H1 (cell line): ENCODE data around the gene GNGT2. TPM values are rescaled to one million over a fixed set of nuclear protein-coding genes. Genes with fewer than 3 reads are reported as not detected.

Experiments
- HDAC2 ChIP-seq, 2 experiments: fragments of 300-600 bp in 1 of 2; sonication (generic) in 1 of 2; IDR thresholded peaks; 2 replicates each; pipeline ENCODE4 v1.6.1; 2011 to 2012; ENCODE audit warnings: low read depth in 2 of 2, low read length in 2 of 2, mild to moderate bottlenecking in 2 of 2, moderate library complexity in 2 of 2, borderline replicate concordance in 1 of 2, inconsistent platforms in 1 of 2
- HDAC6 ChIP-seq: IDR thresholded peaks from one replicate; pipeline ENCODE4 v1.7.1; 2012; ENCODE audit warnings: low read depth, mild to moderate bottlenecking, inconsistent platforms, low read length, moderate library complexity
- SIN3A ChIP-seq, 2 experiments: IDR thresholded peaks in 1 of 2; conservative IDR thresholded peaks in 1 of 2; 2 replicates each; pipeline ENCODE4 v1.6.1; 2011 to 2012; ENCODE audit warnings: low read length in 2 of 2, improper control_type of control experiment in 1 of 2, low read depth in 1 of 2, mild to moderate bottlenecking in 1 of 2
- polyA plus RNA-seq, 7 experiments: library from polyadenylated mRNA; depleted of rRNA in 3 of 7; stranded (reverse) in 5 of 7; unstranded in 2 of 7; fragments of >200 nt in 5 of 7; fragments of 200-250 nt in 2 of 7; gene quantifications; 1 replicate in 5 of 7; 2 replicates in 1 of 7; 4 replicates in 1 of 7; pipeline versions ENCODE4 v1.2.1 to v1.2.3, GENCODE V29; 2011 to 2013; ENCODE audit warnings: missing spikeins in 2 of 7, mixed read lengths in 2 of 7
- total RNA-seq: library from RNA; stranded (reverse); fragmentation: NEBNext Ultra II Directional; extraction: Animal tissue kit (Norgen Biotek cat#: 25700); gene quantifications from 2 replicates; pipeline ENCODE4 v1.2.1, GENCODE V29; 2021
- TF ChIP-seq, protein P1 (sequence below): fragments of 300-600 bp; sonication (generic); IDR thresholded peaks from 2 replicates; pipeline ENCODE4 v1.7.1; 2012; ENCODE audit warnings: low read length, moderate library complexity, mild to moderate bottlenecking, inconsistent platforms; ENCODE audit not compliant: insufficient replicate concordance

Gene GNGT2
- total and polyA plus RNA-seq, 2 of the 8 experiments (the other 6 are each of a cell fraction or from before 2014, with no cell fraction given): 1.3 to 1.4 TPM

DNA sequence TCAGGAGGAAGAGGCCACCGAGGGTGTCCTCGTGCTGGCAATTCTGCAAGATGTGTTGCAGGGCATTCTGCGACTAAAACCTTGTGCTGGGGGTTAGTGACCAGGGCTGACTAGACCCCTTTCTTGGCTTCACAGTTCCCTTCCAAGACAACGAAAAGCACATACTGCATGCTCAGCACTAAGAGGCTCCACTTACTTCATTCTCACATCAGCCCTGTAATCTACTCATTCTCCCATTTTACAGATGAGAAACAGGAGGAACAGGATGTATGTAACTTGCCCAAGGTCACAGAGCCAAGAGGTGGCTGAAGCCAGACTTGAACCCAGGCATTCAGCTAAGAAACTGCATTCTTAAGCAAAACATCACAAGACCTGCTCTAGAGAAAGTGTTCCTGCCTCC is 25.5 kb upstream of the GNGT2 start (continued):
- TF ChIP-seq, protein P1, sequence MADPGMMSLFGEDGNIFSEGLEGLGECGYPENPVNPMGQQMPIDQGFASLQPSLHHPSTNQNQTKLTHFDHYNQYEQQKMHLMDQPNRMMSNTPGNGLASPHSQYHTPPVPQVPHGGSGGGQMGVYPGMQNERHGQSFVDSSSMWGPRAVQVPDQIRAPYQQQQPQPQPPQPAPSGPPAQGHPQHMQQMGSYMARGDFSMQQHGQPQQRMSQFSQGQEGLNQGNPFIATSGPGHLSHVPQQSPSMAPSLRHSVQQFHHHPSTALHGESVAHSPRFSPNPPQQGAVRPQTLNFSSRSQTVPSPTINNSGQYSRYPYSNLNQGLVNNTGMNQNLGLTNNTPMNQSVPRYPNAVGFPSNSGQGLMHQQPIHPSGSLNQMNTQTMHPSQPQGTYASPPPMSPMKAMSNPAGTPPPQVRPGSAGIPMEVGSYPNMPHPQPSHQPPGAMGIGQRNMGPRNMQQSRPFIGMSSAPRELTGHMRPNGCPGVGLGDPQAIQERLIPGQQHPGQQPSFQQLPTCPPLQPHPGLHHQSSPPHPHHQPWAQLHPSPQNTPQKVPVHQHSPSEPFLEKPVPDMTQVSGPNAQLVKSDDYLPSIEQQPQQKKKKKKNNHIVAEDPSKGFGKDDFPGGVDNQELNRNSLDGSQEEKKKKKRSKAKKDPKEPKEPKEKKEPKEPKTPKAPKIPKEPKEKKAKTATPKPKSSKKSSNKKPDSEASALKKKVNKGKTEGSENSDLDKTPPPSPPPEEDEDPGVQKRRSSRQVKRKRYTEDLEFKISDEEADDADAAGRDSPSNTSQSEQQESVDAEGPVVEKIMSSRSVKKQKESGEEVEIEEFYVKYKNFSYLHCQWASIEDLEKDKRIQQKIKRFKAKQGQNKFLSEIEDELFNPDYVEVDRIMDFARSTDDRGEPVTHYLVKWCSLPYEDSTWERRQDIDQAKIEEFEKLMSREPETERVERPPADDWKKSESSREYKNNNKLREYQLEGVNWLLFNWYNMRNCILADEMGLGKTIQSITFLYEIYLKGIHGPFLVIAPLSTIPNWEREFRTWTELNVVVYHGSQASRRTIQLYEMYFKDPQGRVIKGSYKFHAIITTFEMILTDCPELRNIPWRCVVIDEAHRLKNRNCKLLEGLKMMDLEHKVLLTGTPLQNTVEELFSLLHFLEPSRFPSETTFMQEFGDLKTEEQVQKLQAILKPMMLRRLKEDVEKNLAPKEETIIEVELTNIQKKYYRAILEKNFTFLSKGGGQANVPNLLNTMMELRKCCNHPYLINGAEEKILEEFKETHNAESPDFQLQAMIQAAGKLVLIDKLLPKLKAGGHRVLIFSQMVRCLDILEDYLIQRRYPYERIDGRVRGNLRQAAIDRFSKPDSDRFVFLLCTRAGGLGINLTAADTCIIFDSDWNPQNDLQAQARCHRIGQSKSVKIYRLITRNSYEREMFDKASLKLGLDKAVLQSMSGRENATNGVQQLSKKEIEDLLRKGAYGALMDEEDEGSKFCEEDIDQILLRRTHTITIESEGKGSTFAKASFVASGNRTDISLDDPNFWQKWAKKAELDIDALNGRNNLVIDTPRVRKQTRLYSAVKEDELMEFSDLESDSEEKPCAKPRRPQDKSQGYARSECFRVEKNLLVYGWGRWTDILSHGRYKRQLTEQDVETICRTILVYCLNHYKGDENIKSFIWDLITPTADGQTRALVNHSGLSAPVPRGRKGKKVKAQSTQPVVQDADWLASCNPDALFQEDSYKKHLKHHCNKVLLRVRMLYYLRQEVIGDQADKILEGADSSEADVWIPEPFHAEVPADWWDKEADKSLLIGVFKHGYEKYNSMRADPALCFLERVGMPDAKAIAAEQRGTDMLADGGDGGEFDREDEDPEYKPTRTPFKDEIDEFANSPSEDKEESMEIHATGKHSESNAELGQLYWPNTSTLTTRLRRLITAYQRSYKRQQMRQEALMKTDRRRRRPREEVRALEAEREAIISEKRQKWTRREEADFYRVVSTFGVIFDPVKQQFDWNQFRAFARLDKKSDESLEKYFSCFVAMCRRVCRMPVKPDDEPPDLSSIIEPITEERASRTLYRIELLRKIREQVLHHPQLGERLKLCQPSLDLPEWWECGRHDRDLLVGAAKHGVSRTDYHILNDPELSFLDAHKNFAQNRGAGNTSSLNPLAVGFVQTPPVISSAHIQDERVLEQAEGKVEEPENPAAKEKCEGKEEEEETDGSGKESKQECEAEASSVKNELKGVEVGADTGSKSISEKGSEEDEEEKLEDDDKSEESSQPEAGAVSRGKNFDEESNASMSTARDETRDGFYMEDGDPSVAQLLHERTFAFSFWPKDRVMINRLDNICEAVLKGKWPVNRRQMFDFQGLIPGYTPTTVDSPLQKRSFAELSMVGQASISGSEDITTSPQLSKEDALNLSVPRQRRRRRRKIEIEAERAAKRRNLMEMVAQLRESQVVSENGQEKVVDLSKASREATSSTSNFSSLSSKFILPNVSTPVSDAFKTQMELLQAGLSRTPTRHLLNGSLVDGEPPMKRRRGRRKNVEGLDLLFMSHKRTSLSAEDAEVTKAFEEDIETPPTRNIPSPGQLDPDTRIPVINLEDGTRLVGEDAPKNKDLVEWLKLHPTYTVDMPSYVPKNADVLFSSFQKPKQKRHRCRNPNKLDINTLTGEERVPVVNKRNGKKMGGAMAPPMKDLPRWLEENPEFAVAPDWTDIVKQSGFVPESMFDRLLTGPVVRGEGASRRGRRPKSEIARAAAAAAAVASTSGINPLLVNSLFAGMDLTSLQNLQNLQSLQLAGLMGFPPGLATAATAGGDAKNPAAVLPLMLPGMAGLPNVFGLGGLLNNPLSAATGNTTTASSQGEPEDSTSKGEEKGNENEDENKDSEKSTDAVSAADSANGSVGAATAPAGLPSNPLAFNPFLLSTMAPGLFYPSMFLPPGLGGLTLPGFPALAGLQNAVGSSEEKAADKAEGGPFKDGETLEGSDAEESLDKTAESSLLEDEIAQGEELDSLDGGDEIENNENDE: no peak
- TF ChIP-seq HDAC6 (no peak), SIN3A (conservative IDR thresholded peaks at IDR 0.05 in 1 of 2, IDR thresholded peaks at IDR 0.05 in 1 of 2; ENCODE audit: low read depth in 1 of 2, low read length in 2 of 2) (no peak), HDAC2 (IDR thresholded peaks at IDR 0.05; ENCODE audit: borderline replicate concordance in 1 of 2, low read depth in 2 of 2, low read length in 2 of 2) (no peak)
